ENCODE measurements around the gene NINJ2.

DNA sequence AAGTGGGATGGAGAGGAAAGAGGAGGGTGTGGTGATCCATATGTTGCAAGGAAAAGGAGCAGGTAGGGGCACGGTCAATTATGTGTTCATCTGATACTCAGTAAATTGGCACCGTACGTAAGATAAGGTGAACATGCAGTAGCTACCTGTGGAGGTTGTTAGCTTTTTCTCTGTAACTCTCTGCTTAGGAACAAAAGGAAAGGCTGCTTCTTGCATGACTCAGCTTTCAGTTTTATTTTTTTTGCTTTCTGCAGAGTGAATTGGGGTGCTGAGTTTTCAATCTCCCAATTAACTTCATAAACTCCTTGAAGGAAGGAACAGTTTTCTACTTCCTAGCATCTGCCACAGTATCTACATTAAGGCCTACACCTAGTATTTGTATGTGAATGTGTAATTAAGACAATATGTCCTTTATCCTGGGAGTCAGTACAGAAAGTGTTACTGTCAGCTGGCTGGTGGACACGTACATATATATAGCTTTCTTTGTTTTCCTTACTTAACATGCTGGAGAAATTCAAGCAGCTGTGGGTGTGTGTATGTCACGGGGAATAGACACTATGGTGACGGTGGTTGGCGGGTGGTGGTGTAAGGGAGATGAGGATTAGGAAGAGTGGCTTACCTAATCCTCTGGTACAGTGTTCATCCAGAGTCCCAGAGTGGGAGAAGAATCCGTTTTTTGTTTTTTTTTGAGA, 49.1 kb upstream of the NINJ2 start:
- TF ChIP-seq, protein P1, sequence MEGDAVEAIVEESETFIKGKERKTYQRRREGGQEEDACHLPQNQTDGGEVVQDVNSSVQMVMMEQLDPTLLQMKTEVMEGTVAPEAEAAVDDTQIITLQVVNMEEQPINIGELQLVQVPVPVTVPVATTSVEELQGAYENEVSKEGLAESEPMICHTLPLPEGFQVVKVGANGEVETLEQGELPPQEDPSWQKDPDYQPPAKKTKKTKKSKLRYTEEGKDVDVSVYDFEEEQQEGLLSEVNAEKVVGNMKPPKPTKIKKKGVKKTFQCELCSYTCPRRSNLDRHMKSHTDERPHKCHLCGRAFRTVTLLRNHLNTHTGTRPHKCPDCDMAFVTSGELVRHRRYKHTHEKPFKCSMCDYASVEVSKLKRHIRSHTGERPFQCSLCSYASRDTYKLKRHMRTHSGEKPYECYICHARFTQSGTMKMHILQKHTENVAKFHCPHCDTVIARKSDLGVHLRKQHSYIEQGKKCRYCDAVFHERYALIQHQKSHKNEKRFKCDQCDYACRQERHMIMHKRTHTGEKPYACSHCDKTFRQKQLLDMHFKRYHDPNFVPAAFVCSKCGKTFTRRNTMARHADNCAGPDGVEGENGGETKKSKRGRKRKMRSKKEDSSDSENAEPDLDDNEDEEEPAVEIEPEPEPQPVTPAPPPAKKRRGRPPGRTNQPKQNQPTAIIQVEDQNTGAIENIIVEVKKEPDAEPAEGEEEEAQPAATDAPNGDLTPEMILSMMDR (IDR thresholded peaks at IDR 0.05): no peak
- TF ChIP-seq POLR2A (IDR thresholded peaks at IDR 0.05): no peak

All from right lobe of liver (tissue), 4 donors.